Measurements from ENCODE around the gene POU2AF2.

POU2AF2 gene

GRCh38 chr11:111301842-111302118 is 56.3 kb downstream of the POU2AF2 start:
- FAIRE-seq, result no peak
- DNase-seq (ENCODE audit: insufficient read length, low spot score), result no peak
- no peak for TF ChIP-seq CTCF (IDR thresholded peaks at IDR 0.05; ENCODE audit: insufficient read depth, missing control alignments)

GRCh38 chr11:111302298-111302697 is 56.8 kb downstream of the POU2AF2 start:
- DNase-seq (ENCODE audit: insufficient read length, low spot score), result no peak
- no peak for TF ChIP-seq CTCF (IDR thresholded peaks at IDR 0.05; ENCODE audit: insufficient read depth, missing control alignments)
- no peak for FAIRE-seq

GRCh38 chr11:111303461-111303860 is 57.9 kb downstream of the POU2AF2 start:
- FAIRE-seq (no peak), DNase-seq (ENCODE audit: insufficient read length, low spot score) (no peak)
- no peak for TF ChIP-seq CTCF (IDR thresholded peaks at IDR 0.05; ENCODE audit: insufficient read depth, missing control alignments)

GRCh38 chr11:111305162-111305802 is 59.8 kb downstream of the POU2AF2 start:
- FAIRE-seq (peak; percentile 29), DNase-seq (ENCODE audit: insufficient read length, low spot score) (no peak)
- TF ChIP-seq CTCF (IDR thresholded peaks at IDR 0.05; ENCODE audit: insufficient read depth, missing control alignments), result no peak

GRCh38 chr11:111305876-111306275 is 60.4 kb downstream of the POU2AF2 start:
- TF ChIP-seq CTCF (IDR thresholded peaks at IDR 0.05; ENCODE audit: insufficient read depth, missing control alignments), result no peak
- FAIRE-seq (no peak), DNase-seq (ENCODE audit: insufficient read length, low spot score) (no peak)

GRCh38 chr11:111306321-111306720 is 60.8 kb downstream of the POU2AF2 start:
- TF ChIP-seq CTCF (IDR thresholded peaks at IDR 0.05; ENCODE audit: insufficient read depth, missing control alignments), result no peak

GRCh38 chr11:111307472-111308108 is 62.1 kb downstream of the POU2AF2 start:
- DNase-seq (ENCODE audit: insufficient read length, low spot score), result no peak
- no peak for FAIRE-seq
- no peak for TF ChIP-seq CTCF (IDR thresholded peaks at IDR 0.05; ENCODE audit: insufficient read depth, missing control alignments)

More at GRCh38 chr11:111306321-111306720, 60.8 kb downstream of the POU2AF2 start:
- FAIRE-seq (no peak), DNase-seq (ENCODE audit: insufficient read length, low spot score) (no peak)

Measured in D721Med (cell line).